ENCODE measurements around the gene GPR153. TPM values are rescaled to one million over a fixed set of nuclear protein-coding genes. Genes with fewer than 3 reads are reported as not detected.

The GPR153 gene
- total and polyA plus RNA-seq, 2 donors from 2014 or later: 1.1 to 8.6 TPM

- FAIRE-seq: no peak
Measured at GRCh38 chr1:6262555-6263420, 1.9 kb upstream of the GPR153 start.

DNA sequence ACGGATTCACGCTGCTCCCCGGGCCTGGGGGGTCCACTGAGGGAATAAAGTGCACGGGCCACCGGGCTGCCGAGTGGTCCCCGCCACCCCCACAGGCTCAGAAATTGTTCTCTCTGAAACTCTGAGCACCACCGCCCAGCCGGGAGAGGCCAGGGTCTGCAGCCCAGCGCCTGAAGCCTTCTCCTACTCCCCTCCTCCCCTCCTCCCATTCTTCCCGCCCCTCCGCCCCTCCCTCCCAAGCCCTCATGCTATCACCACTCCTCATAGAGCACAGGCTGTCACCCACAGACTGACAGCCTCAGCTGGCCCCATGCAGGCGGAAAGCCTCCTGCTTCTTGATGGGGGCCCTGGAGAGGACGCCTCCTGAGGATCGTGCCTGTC lies 707 bp upstream of the GPR153 start:
- Histone ChIP-seq H3K4me1 (ENCODE audit: control insufficient read depth in 2 of 3, insufficient read depth in 2 of 3, low read depth in 1 of 3, low read length in 3 of 3) (peaks cover 0 to 7% (median 2%) of the 10 kb centered on the region in 3 donors), H3K9ac (ENCODE audit: low read length in 3 of 3) (no peak overlapping the region), H3K27me3 (ENCODE audit: control insufficient read depth, insufficient read depth, low read length) (no peaks in the 10 kb centered on the region), H3K27ac (ENCODE audit: low read depth in 2 of 2, low read length in 2 of 2) (no peak overlapping the region), H3K9me3 (ENCODE audit: control insufficient read depth in 2 of 3, insufficient read depth in 1 of 3, low read length in 3 of 3) (no peaks in the 10 kb centered on the region), H3K4me3 (ENCODE audit: low read length in 3 of 3) (no peak overlapping the region), H3K36me3 (ENCODE audit: control insufficient read depth in 2 of 3, insufficient read depth in 3 of 3, low read length in 3 of 3) (no peaks in the 10 kb centered on the region)
- intact Hi-C loops (cut with DNase I): no loop called here
- peak in 2 of 5 donors; percentile 57 to 72 for DNase-seq
- no peak for FAIRE-seq
- TF ChIP-seq CTCF (IDR thresholded peaks at IDR 0.05; ENCODE audit: borderline replicate concordance, extremely low read depth, insufficient read depth): no peak

More at GRCh38 chr1:6262555-6263420, 1.9 kb upstream of the GPR153 start:
- no peaks in the 10 kb centered on the region for H3K36me3 ChIP-seq (ENCODE audit: control insufficient read depth in 2 of 3, insufficient read depth in 3 of 3, low read length in 3 of 3)
- no peak for TF ChIP-seq CTCF (IDR thresholded peaks at IDR 0.05; ENCODE audit: borderline replicate concordance, extremely low read depth, insufficient read depth)
- intact Hi-C loops (cut with DNase I): no loop called here
- H3K27me3 ChIP-seq (ENCODE audit: control insufficient read depth, insufficient read depth, low read length): no peaks in the 10 kb centered on the region
- peaks cover 0 to 7% (median 2%) of the 10 kb centered on the region in 3 donors for H3K4me1 ChIP-seq (ENCODE audit: control insufficient read depth in 2 of 3, insufficient read depth in 2 of 3, low read depth in 1 of 3, low read length in 3 of 3)
- H3K9ac ChIP-seq (ENCODE audit: low read length in 3 of 3): no peak overlapping the region
- H3K27ac ChIP-seq (ENCODE audit: low read depth in 2 of 2, low read length in 2 of 2): peak overlapping the region in 1 of 2 donors; percentile 13
- DNase-seq: peak in 4 of 5 donors; percentile 71 to 90 (median 78)
- H3K9me3 ChIP-seq (ENCODE audit: control insufficient read depth in 2 of 3, insufficient read depth in 1 of 3, low read length in 3 of 3): no peaks in the 10 kb centered on the region
- no peak overlapping the region for H3K4me3 ChIP-seq (ENCODE audit: low read length in 3 of 3)

- no peak overlapping the region for H3K9ac ChIP-seq (ENCODE audit: low read length in 3 of 3)
Measured at GRCh38 chr1:6260433-6260934, 414 bp downstream of the GPR153 start.

More at GRCh38 chr1:6260433-6260934, 414 bp downstream of the GPR153 start:
- DNase-seq (peak in 1 of 5 donors; percentile 79), FAIRE-seq (no peak)
- Histone ChIP-seq H3K9me3 (ENCODE audit: control insufficient read depth in 2 of 3, insufficient read depth in 1 of 3, low read length in 3 of 3) (no peaks in the 10 kb centered on the region), H3K36me3 (ENCODE audit: control insufficient read depth in 2 of 3, insufficient read depth in 3 of 3, low read length in 3 of 3) (no peaks in the 10 kb centered on the region), H3K4me3 (ENCODE audit: low read length in 3 of 3) (peak overlapping the region in 1 of 3 donors; percentile 13), H3K4me1 (ENCODE audit: control insufficient read depth in 2 of 3, insufficient read depth in 2 of 3, low read depth in 1 of 3, low read length in 3 of 3) (peaks cover 0 to 7% (median 2%) of the 10 kb centered on the region in 3 donors), H3K27ac (ENCODE audit: low read depth in 2 of 2, low read length in 2 of 2) (no peak overlapping the region), H3K27me3 (ENCODE audit: control insufficient read depth, insufficient read depth, low read length) (no peaks in the 10 kb centered on the region)
- TF ChIP-seq CTCF (IDR thresholded peaks at IDR 0.05; ENCODE audit: borderline replicate concordance, extremely low read depth, insufficient read depth): no peak
- intact Hi-C loops (cut with DNase I): no loop called here
